Endothelial cell of umbilical vein (primary cell): ENCODE results near the gene ITM2B. TPM values are rescaled to one million over a fixed set of nuclear protein-coding genes. Genes with fewer than 3 reads are reported as not detected.
A peak's percentile ranks its signal among the peaks of the same experiment; 100 is the strongest.

Experiments
- BruUV-seq: library from RNA; stranded (reverse); fragments of 400-500 nt; replicated peaks from 2 replicates; lab custom pipeline; 2021; lab: Mats Ljungman, UMichigan
- CTCF ChIA-PET: fragments of 300-600, 350-600 bp; sonication (Branson Sonifier 250); formaldehyde crosslinking; loops from one replicate; lab custom pipeline; 2021; ENCODE audit warnings: antibody characterized with exemption, inconsistent platforms; lab: Charles Lee
- POLR2A ChIA-PET: fragments of 300-600, 350-600 bp; sonication (Branson Sonifier 250); formaldehyde crosslinking; loops from one replicate; lab custom pipeline; 2021; ENCODE audit warnings: antibody characterized with exemption, inconsistent platforms; lab: Charles Lee
- DNase-seq: peaks from one replicate; pipeline ENCODE4 v3.0.0-alpha.2; 2011; ENCODE audit warnings: low read depth, low spot score
- FAIRE-seq: peaks from 2 replicates; lab custom pipeline; 2011; peaks lifted over from hg19 to GRCh38; lab: Jason Lieb, UNC
- H2AFZ ChIP-seq: 2 replicates; pipeline ENCODE4 v1.6.0; 2012; ENCODE audit warnings: low read depth, low read length, control low read depth, inconsistent platforms
- H3K27ac ChIP-seq: 2 replicates; pipeline ENCODE4 v1.5.1; 2011; ENCODE audit warnings: low read depth, mild to moderate bottlenecking, control low read depth, low read length, moderate library complexity; ENCODE audit not compliant: insufficient read depth
- H3K27me3 ChIP-seq, 2 experiments: 2 replicates each; pipeline versions ENCODE4 v1.6.0 to v1.6.1; 2011; ENCODE audit warnings: low read length in 2 of 2, mixed read lengths in 1 of 2; ENCODE audit not compliant: control insufficient read depth in 2 of 2, insufficient read depth in 2 of 2
- H3K36me3 ChIP-seq, 2 experiments: 2 replicates in 1 of 2; 3 replicates in 1 of 2; pipeline ENCODE4 v1.5.1; 2011; ENCODE audit warnings: low read length in 2 of 2, mild to moderate bottlenecking in 1 of 2, moderate library complexity in 1 of 2; ENCODE audit not compliant: control insufficient read depth in 2 of 2, insufficient read depth in 2 of 2; ENCODE audit errors: extremely low read depth in 1 of 2
- H3K4me1 ChIP-seq: 3 replicates; pipeline ENCODE4 v1.5.1; 2011; ENCODE audit warnings: mild to moderate bottlenecking, low read length; ENCODE audit not compliant: control insufficient read depth, insufficient read depth; ENCODE audit errors: extremely low read depth
- H3K4me2 ChIP-seq: 2 replicates; pipeline ENCODE4 v1.6.1; 2011; ENCODE audit warnings: low read length, control low read depth, mixed read lengths; ENCODE audit not compliant: insufficient read depth
- H3K4me3 ChIP-seq, 3 experiments: fragments of 200-600 bp in 1 of 3; sonication (generic), shearing (Covaris generic) in 1 of 3; replicated peaks in 1 of 3; 2 replicates each; pipeline ENCODE4 v1.5.1; 2011 to 2016; ENCODE audit warnings: control low read depth in 3 of 3, low read length in 3 of 3, mild to moderate bottlenecking in 2 of 3, inconsistent platforms in 1 of 3, low read depth in 1 of 3, moderate library complexity in 1 of 3; ENCODE audit not compliant: insufficient read depth in 1 of 3
- H3K79me2 ChIP-seq: 2 replicates; pipeline ENCODE4 v1.6.0; 2012; ENCODE audit warnings: low read length, inconsistent platforms; ENCODE audit not compliant: control insufficient read depth, insufficient read depth
- H3K9ac ChIP-seq: replicated peaks from 2 replicates; pipeline ENCODE3; 2011; ENCODE audit warnings: low read length, control low read depth; ENCODE audit not compliant: insufficient read depth; ENCODE audit errors: extremely low read depth
- H3K9me1 ChIP-seq: replicated peaks from 3 replicates; pipeline ENCODE4 v1.6.0; 2011; ENCODE audit warnings: mild to moderate bottlenecking, low read length; ENCODE audit not compliant: control insufficient read depth, insufficient read depth; ENCODE audit errors: extremely low read depth
- H3K9me3 ChIP-seq: replicated peaks from 2 replicates; pipeline ENCODE4 v1.5.1; 2012; ENCODE audit warnings: low read length, inconsistent platforms; ENCODE audit not compliant: control insufficient read depth, insufficient read depth
- H4K20me1 ChIP-seq: replicated peaks from 2 replicates; pipeline ENCODE3; 2011; ENCODE audit warnings: mild to moderate bottlenecking, low read length; ENCODE audit not compliant: control insufficient read depth, insufficient read depth; ENCODE audit errors: extremely low read depth
- CTCF ChIP-seq, 2 donors: IDR thresholded peaks; 1 replicate in 1 of 2; 2 replicates in 1 of 2; pipeline ENCODE4 v1.5.1; 2011; ENCODE audit warnings: low read length in 2 of 2, mild to moderate bottlenecking in 2 of 2, moderate library complexity in 2 of 2, control low read depth in 1 of 2, inconsistent platforms in 1 of 2, low read depth in 1 of 2; ENCODE audit not compliant: insufficient read depth in 1 of 2; ENCODE audit errors: extremely low read depth in 1 of 2
- EZH2 ChIP-seq: IDR thresholded peaks from 2 replicates; pipeline ENCODE4 v1.6.1; 2012; ENCODE audit warnings: borderline replicate concordance, low read depth, mild to moderate bottlenecking, moderate library complexity, low read length, inconsistent platforms; ENCODE audit not compliant: severe bottlenecking
- FOS ChIP-seq: IDR thresholded peaks from 2 replicates; pipeline ENCODE4 v1.6.1; 2011; ENCODE audit warnings: mild to moderate bottlenecking, low read length, moderate library complexity, borderline replicate concordance; ENCODE audit not compliant: insufficient read depth
- GATA2 ChIP-seq: IDR thresholded peaks from 2 replicates; pipeline ENCODE4 v1.7.0; 2011; ENCODE audit warnings: low read depth, mild to moderate bottlenecking, moderate library complexity, mixed read lengths, low read length; ENCODE audit not compliant: insufficient read length, insufficient read depth
- JUN ChIP-seq: IDR thresholded peaks from 2 replicates; pipeline ENCODE4 v1.6.1; 2011; ENCODE audit warnings: borderline replicate concordance, low read depth; ENCODE audit not compliant: insufficient read length, insufficient read depth
- MYC ChIP-seq: IDR thresholded peaks from one replicate; pipeline ENCODE4 v1.6.1; 2011; ENCODE audit warnings: mild to moderate bottlenecking, low read depth, low read length
- dilution Hi-C: fragments of 300-500 bp; cut with MboI; formaldehyde crosslinking; loops from one replicate; pipeline ENCODE4 v1.15.0; 2019; ENCODE audit warnings: low sequenced_read_pairs; ENCODE audit not compliant: extremely low pct_ligation_motif_present
- intact Hi-C: fragments of 100-400 bp; cut with micrococcal nuclease; formaldehyde crosslinking; loops from one replicate; pipeline ENCODE4 v1.10.0; 2022
- polyA plus RNA-seq, 4 experiments: library from polyadenylated mRNA; depleted of rRNA in 3 of 4; stranded (reverse) in 3 of 4; unstranded in 1 of 4; fragments of >200 nt; gene quantifications; 2 replicates each; pipeline versions ENCODE4 v1.2.1 to v1.2.3, GENCODE V29; 2011 to 2012; ENCODE audit warnings: missing spikeins in 1 of 4
- total RNA-seq: library from RNA; stranded (reverse); gene quantifications from 2 replicates; pipeline ENCODE4 v1.2.3, GENCODE V29; 2021

ITM2B gene
- total and polyA plus RNA-seq, 2 donors (not counting 3 experiments of a cell fraction or from before 2014, with no cell fraction given): 150 to 271 TPM

- peak overlapping the region; percentile 86 for H3K27ac ChIP-seq
- intact Hi-C loops: loop anchor here (1.0 to 5.0 kb wide), 8 partner anchors 69 to 348 kb away; partner anchors contain the start of genes MED4, NUDT15 and RB1
- peak overlapping the region; percentile 98 for H3K4me2 ChIP-seq
These were observed 983 bp downstream of the ITM2B start for GRCh38 chr13:48233889-48234488.

More at GRCh38 chr13:48233889-48234488, 983 bp downstream of the ITM2B start:
- Histone ChIP-seq H3K4me1 (peaks cover 45% of the 10 kb centered on the region), H4K20me1 (peaks cover 2% of the 10 kb centered on the region), H3K36me3 (no peaks in the 10 kb centered on the region), H3K4me3 (peak overlapping the region; percentile 67 to 95 (median 77)), H3K79me2 (peaks cover 50% of the 10 kb centered on the region), H3K9me3 (no peaks in the 10 kb centered on the region), H2AFZ (peak overlapping the region; percentile 63), H3K9me1 (no peaks in the 10 kb centered on the region), H3K9ac (peak overlapping the region; percentile 98), H3K27me3 (peaks cover 2% of the 10 kb centered on the region in 2 experiments)
- POLR2A ChIA-PET: interaction anchor here (1.2 to 1.4 kb wide), 2 partner anchors 78 to 139 kb away, joined by 3 read pairs; partner anchors contain the start of gene MED4
- no peak for DNase-seq
- dilution Hi-C loops: no loop called here
- peak; percentile 70 for FAIRE-seq
- TSS peak; percentile 30 for BruUV-seq
- CTCF ChIA-PET: interaction anchor here (1.2 to 2.9 kb wide), 10 partner anchors 8 to 535 kb away, joined by 3 to 17 read pairs (median 7); partner anchors contain the start of genes MED4 and NUDT15
- no peak for TF ChIP-seq GATA2
- no peak for TF ChIP-seq MYC
- TF ChIP-seq JUN: no peak
- no peak for TF ChIP-seq CTCF (IDR thresholded peaks at IDR 0.05; ENCODE audit: extremely low read depth in 1 of 2, insufficient read depth in 1 of 2, low read depth in 1 of 2, low read length in 2 of 2)
- no peak for TF ChIP-seq EZH2
- no peak for TF ChIP-seq FOS
